Stimulated activated CD4-positive, alpha-beta T cell treated with anti-CD3 and anti-CD28 coated beads, Interleukin-1b, Interleukin-23, amount 100 ng/mL, for 1 hour (primary cell): ENCODE results near the gene MRGPRX4.

Source experiments
- DNase-seq, 2 donors: peaks; one replicate each; pipeline ENCODE4 v3.0.0-alpha.2; 2020; ENCODE audit warnings: low read depth in 2 of 2

Gene MRGPRX4

GRCh38 chr11:18209058-18209457 is 36.4 kb downstream of the MRGPRX4 start:
- no peak for DNase-seq

DNA sequence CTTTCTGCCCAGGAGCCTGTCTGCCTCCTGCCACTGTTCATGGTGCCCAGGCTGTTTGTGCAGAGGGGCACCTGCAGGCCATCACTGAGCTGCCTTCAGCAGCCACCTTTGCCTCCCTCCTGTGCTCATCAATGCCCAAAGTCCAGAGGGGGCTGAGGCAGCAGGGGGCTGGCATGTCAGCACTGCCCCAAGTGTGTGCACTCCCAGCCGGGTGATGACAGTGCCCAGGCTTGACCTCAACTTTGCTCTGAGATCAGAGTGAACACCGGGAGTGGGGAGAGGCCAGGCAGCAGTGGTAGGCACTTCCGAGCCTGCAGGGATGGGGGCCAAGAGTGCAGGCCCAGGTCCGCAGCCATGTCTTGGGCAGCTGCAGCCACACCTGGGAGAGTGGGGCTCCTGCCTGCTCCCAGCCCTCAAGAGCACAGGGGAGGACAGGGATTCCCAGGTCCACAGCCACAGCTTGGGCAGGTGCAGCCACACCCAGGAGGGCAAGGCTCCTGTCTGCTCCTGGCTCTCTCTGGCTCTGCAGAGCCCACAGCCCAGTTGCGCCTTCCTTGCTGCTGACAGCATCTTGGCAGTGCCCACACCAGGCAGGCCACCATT is 48.7 kb downstream of the MRGPRX4 start:
- DNase-seq, result no peak

- DNase-seq, result no peak
Measured at GRCh38 chr11:18222814-18223421, 50.3 kb downstream of the MRGPRX4 start.
